Forelimb muscle (tissue), 1 donor: Measurements from ENCODE around the gene YES1. TPM values are rescaled to one million over a fixed set of nuclear protein-coding genes. Genes with fewer than 3 reads are reported as not detected.
"Not testable (repeated sequence)": the region's sequence is repeated elsewhere in the genome, so short reads cannot be mapped to it uniquely, and the experiment has no call there.

Experiments used
- DNase-seq: peaks from one replicate; pipeline ENCODE4 v3.0.0-alpha.2; 2013; ENCODE audit warnings: low read depth
- polyA plus RNA-seq: library from polyadenylated mRNA; unstranded; fragments of 120-200 nt; gene quantifications from one replicate; pipeline ENCODE4 v1.2.1, GENCODE V29; 2013; ENCODE audit not compliant: insufficient read length

The YES1 gene
- polyA plus RNA-seq, 1 donor, result 45.3 TPM

GRCh38 chr18:683531-683930 lies 128.5 kb downstream of the YES1 start:
- DNase-seq, result no peak

- no peak for DNase-seq
These were observed 129.2 kb downstream of the YES1 start for GRCh38 chr18:682833-683232.

DNA sequence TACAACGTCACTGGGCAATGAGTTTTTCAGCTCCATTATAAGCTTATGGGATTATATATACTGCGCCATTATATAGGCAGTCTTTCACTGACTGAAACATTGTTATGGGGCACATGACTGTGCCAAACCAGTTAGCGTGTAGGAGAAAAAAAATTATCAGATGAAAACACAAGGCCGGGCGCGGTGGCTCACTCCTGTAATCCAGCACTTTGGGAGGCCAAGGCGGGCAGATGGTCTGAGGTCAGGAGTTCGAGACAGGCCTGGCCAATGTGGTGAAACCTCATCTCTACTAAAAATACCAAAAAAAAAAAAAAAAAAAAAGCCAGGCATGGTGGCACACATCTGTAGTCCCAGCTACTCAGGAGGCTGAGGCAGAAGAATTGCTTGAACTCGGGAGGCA lies 129.6 kb downstream of the YES1 start:
- not testable (repeated sequence) for DNase-seq

- no peak for DNase-seq
These were observed 130.1 kb downstream of the YES1 start for GRCh38 chr18:681985-682384.

- no peak for DNase-seq
These were observed 131.7 kb downstream of the YES1 start for GRCh38 chr18:680392-680791.

- no peak for DNase-seq
These were observed 132.5 kb downstream of the YES1 start for GRCh38 chr18:679516-679915.

- DNase-seq, result no peak
These were observed 133.4 kb downstream of the YES1 start for GRCh38 chr18:678482-679182.

DNA sequence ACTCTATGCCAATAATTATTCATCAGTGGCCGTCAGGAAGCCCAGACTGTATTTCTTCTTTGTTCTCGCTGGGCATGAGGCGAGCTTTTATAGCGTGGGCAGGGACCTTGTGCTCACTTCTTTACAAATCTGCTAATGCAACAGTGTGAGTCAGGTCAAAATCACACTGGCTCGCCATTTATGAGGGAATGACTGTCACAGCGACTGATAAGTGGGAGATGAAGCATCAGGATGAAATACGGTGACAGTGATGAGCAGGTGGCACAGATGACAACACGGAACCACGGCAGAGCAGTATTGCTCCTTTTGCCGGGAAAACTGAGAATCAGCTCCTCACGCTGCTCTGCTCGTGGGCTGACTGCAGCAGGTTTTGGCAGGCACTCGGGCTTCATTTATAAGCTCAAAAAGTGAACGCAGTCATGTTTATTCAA lies 134.1 kb downstream of the YES1 start:
- no peak for DNase-seq

DNA sequence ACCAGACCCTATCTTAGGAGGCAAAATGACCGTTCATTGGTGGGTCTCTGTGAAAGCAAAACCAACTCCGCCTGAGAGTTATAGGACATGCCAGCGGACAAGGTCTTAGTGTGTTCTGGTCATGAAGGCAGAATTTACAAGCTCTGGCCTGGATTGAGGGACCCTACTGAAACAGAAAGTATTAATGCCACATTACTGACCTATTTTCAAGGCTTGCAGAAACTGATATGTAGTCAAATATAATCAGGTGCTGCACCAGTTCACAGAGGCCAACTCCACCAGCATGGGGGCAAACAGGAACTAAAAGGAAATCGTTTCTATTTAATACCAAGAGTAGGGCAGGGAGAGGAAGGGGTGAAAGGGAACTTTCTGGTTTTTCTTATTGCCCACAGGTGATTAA lies 134.9 kb downstream of the YES1 start:
- DNase-seq, result no peak

- no peak for DNase-seq
These were observed 135.3 kb downstream of the YES1 start for GRCh38 chr18:676736-677135.

- DNase-seq, result no peak
These were observed 136.0 kb downstream of the YES1 start for GRCh38 chr18:676069-676468.

DNA sequence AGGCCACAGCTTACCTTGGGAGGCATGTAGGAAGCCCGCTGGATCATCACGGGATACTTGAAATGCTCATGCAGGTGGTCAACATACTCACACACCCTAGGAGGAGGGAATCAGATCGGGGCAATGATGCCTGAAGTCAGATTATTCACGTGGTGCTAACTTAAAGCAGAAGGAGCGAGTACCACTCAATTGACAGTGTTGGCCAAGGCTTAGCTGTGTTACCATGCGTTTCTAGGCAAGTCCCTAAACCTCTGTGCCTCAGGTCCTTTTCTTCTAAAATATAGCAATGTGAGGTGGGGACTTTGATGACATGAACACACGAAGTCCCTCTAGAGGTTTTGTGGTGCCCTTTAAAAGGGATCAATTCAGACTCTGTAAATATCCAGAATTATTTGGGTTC lies 136.7 kb downstream of the YES1 start:
- DNase-seq, result no peak

- DNase-seq, result no peak
These were observed 138.3 kb downstream of the YES1 start for GRCh38 chr18:673769-674168.

DNA sequence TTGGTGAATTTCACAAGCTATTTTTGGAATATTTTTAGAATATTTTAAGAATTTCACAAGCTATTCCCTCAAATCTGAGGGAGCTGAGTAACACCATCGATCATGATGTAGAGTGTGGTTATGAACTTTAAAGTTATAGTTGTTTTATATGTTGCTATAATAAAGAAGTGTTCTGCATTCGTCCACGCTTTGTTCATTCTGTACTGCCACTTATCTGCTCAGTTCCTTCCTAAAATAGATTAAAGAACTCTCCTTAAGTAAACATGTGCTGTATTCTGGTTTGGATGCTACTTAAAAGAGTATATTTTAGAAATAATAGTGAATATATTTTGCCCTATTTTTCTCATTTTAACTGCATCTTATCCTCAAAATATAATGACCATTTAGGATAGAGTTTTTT lies 138.7 kb downstream of the YES1 start:
- DNase-seq, result no peak

Other genes starting within 250 kb of the YES1 start
- gene CETN1, start 231.9 kb downstream of the YES1 start, polyA plus RNA-seq, result not detected
- 0.25 TPM for gene CLUL1, start 215.3 kb downstream of the YES1 start, polyA plus RNA-seq
- gene TYMS, start 154.6 kb downstream of the YES1 start, polyA plus RNA-seq, result 49.0 TPM
- gene ENOSF1, start 99.6 kb downstream of the YES1 start, polyA plus RNA-seq, result 28.8 TPM
- gene ADCYAP1, start 92.6 kb upstream of the YES1 start, polyA plus RNA-seq, result 0.34 TPM